ENCODE data around the gene JMJD8.
A peak's percentile ranks its signal among the peaks of the same experiment; 100 is the strongest.

The JMJD8 gene

DNA sequence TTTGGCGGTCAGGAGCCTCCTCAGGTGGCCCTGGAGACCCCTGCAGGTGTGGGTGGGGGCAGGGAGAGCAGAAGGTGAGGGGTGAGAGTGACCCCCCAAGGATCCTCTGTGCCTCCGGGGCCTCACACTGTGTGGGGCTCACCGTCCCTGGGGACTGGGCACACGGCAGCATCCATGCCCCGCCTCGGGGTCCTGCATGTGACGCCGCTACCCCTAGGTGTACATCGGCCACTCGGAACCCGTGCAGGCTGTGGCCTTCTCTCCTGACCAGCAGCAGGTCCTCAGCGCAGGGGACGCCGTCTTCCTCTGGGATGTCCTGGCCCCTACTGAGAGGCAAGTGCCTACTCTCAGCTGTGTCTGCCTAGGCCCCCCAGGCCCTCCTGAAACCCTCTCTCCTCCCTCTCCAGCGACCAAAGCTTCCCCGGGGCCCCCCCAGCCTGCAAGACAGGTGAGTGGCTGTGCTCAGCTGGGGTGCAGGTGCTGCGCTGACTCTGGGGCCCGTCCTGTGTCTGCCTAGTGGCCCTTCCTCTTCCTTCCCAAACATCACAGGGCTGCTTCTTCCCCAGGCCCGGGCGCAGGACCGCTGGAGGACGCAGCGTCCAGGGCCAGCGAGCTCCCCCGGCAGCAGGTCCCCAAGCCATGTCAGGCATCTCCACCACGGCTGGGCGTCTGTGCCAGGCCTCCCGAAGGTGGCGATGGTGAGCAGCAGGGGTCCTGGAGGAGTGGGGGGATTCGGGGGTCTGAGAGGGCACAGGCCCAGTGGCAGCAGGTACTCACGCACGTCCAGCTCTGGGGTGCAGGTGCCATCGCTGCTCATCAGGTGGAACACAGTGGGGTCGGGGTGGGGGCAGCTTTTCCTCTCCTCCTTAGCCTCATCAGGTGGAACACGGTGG lies 25.2 kb downstream of the JMJD8 start:
- no peak for DNase-seq

DNA sequence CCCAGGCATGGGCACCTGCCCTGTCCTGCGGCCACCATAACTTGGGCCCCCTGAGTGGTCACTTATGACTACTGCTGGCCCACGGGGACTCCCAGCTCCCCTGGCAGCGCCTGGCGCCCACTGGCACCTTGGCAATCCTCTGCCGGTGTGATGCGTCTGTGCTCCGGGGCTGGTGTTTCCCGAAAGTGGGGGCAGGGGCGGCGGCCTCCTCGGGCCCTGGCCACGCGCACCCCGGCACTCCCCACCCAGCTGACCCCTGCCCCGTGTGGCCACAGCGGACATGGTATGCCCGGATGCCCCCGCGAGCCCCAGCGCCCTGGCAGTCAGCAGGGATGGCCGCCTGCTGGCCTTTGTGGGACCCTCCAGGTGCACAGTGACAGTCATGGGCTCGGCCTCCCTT lies 26.6 kb downstream of the JMJD8 start:
- DNase-seq, result no peak

DNA sequence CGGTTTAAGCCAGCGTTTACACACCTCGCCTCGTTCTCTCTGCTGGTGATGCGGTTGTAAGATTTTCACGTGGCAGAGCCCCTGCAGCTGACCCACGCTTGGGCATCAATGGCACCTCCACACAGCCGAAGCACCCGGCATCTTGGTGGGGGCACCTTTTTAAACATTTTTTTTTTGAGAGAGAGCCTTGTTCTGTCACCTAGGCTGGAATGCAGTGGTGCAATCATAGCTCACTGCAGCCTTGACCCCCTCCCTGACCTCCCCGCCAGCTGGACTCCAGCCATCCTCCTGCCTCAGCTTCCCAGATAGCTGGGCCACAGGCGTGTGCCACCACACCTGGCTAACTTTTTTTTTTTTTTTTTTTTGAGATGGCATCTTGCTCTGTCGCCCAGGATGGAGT lies 30.1 kb downstream of the JMJD8 start:
- DNase-seq, result no peak

DNA sequence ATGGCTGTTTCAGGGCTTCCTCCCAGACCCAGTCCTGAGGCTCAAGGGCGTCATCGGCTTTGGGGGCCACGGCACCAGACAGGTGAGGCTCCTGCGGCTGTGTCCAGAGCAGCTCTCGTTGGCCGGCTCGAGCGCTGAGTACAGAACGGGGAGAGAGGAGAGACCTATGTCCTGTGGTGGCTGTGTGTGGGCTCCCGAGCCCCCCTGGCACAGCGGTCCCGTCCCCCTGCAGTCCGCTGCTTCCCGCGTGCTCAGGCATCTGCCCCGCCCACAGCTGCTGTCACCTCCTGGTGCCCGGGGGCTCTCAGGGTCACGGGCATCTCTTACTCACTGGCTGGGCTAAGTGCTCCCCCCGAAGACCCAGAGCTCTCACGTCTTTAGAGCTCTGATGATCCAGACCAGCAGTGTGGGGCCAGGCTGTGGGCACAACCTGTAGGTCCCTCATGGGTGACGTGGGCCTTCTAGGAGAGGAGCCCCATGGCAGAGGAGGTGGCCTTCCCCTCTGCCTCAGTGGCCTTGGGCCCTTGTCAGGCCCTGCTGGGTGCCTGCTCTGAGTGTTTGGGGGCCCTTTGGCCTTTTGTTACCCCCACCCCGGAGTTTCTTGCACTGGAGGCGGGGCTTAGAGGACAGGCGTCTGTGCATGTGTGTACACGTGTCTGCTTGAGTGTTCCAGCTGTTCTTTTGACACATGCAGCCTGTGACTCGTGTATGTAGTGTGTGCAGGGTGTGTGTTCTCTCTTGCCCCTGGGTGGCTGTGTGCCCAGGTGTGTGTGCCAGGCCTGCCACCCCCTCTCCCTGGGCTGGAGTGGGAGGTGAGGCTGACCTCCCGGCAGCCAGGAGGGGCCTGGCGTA lies 31.5 kb downstream of the JMJD8 start:
- DNase-seq, result no peak

DNA sequence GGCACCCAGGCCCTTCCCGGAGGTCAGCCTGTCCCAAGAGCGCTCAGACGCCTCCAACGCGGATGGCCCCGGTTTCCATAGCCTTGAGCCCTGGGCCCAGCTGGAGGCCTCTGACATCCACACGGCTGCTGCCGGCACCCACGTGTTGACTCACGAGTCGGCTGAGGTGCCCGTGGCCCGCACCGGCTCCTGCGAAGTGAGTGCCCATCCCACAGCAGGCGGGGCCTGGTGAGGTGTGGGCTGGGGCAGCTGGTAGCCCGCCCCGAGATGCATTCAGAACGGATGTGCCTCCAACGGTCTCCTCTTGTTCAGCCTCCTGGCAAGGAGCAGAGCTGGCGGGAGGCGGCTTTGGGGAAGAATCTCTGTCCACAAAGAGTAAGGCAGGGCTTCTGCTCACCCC lies 32.3 kb downstream of the JMJD8 start:
- no peak for DNase-seq

DNA sequence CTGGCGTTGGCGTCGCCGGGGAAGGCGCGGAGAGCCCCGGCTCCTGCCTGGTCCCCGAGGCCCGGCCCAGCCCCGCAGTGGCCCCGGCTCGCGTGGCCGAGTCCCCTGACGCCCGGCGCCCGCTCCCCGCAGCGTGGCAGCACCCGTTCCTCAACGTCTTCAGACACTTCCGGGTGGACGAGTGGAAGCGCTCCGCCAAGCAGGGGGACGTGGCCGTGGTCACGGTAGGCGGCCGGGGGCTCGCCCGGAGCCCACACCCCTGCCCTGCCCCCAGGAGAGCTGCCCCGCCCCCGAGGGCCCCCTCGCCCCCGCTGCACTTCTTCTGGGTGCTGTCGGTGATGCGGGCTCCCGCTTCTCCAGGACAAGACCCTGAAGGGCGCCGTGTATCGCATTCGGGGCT lies 34.5 kb downstream of the JMJD8 start:
- DNase-seq, result no peak

DNA sequence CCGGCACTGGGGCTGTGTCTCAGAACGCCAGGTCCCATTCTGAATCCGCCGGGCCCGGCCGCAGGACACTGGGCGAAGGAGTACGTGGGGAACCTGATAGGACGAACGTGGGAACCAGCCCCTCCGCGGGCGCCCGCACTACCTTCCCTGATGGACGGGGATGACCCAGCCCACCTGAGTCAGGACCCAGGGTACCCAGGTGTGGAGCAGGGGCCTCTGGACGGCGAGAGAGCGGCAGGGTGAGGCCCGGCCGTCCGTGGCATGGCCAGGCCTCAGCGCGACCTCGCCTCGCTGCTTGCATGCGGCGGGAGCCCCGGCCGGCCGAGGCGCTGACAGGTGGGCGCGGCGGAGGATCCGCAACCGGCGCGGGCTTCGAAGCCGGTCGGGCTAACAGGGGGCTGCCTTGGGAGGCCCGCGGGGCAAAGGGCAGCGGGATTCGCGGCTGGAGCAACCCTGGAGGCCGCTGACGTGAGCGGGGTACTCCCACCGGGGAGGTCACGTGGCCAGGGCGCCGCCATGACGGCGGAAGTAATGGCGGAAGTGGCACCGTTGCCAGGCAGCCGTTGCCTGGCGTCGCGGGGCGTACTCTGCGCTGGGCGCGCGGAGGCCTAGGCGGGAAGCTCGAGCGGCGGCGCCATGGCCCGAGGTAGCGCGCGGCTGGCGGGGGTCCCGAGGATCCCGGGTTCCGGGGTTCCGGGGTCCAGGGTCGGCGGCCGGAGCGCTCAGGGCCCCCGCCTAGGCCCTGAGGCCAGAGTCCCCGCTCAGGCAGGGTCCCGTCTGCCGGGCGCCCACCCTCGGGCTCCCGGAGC lies 35.1 kb downstream of the JMJD8 start, which contains the start of gene WDR90:
TSS of gene WDR90 (plus strand) at position 585 of the 809 bp plus-strand sequence. CDS start at position 637, 52 bp downstream.
- DNase-seq, result peak; percentile 72

DNA sequence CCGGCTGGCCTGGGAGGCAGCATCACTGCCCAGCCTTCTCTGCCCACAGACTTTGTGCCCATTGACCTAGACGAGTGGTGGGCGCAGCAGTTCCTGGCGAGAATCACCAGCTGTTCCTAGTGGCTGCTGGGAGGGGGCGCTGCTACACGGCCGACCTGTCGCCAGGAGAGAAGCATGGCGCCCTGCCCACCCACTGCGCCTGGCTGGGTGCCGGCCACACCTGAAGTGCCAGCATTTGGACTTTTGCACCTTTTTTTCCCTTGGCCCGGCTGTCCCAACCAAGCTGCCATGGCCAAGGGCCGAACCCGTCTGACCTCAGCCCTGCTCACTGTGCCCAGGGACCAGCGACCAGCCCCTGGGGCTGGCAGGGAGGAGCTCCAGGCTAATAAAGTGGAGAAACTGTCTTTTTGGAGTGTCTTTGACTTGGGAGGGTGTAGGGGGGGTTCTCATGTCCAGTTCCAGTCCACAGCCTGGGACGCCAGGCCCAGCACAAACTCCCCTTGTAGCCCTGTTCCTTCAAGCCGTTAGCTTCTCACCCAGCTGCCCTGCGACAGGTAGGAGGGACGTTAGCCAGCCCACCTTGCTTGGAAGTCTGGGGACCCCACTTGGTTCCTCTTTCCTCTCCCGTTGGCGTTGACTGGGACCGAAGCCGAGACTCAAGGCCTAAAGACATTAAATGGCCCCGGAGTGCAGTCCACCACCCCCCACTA lies 35.9 kb downstream of the JMJD8 start:
- peak; percentile 37 for DNase-seq

DNA sequence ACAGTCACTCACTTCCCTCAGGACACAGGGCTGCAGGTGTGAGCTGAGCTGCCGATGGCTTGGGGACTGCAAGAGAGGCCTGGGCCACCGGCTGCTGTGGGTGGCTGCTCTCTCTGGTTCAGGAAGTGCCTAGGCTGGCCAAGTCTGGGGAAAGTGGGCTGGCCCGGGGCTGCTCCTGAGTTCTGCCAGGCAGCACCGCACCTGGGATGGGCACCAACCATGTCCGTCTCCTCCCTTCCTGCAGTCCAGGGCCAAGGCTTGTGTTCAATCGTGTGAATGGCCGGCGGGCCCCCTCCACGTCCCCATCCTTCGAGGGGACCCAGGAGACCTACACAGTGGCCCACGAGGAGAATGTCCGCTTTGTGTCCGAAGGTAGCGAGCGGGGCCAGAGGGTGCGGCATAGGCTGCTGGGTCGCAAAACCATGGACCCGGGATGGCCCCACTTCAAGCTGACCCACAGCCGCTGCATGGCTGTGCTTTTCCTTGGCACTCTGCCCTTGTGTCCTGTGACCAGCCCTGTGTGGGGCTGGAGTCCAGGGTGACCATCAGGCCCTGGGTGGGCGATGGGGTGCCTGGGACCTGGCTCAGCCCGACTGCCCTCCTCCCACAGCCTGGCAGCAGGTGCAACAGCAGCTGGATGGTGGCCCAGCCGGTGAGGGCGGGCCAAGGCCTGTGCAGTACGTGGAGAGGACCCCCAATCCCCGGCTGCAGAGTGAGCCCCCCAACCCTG lies 36.8 kb downstream of the JMJD8 start:
- no peak for DNase-seq

DNA sequence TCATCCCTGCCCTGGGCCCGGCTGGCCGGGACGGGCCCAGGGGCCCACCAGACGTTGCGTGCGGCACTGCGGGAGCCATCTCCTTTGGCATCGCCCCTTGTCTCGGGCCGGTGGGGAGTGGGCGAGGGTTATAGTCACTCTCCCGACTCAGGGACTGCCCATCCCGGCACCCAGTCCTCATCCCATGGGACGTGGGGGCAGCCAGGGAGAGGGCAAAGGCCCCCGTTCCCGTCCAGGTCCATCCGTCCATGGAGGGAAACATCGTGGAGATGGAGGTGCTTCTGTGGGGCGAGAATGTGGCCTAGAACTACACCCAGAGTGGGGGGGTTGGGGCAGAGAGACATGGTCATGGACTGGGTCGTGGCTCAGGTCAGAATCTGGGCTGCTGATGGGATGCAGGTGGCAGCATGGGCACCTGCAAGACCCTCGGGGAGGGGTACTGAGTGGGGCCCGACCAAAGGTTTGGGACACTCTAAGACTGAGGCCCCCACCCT lies 37.4 kb downstream of the JMJD8 start:
- DNase-seq, result no peak

DNA sequence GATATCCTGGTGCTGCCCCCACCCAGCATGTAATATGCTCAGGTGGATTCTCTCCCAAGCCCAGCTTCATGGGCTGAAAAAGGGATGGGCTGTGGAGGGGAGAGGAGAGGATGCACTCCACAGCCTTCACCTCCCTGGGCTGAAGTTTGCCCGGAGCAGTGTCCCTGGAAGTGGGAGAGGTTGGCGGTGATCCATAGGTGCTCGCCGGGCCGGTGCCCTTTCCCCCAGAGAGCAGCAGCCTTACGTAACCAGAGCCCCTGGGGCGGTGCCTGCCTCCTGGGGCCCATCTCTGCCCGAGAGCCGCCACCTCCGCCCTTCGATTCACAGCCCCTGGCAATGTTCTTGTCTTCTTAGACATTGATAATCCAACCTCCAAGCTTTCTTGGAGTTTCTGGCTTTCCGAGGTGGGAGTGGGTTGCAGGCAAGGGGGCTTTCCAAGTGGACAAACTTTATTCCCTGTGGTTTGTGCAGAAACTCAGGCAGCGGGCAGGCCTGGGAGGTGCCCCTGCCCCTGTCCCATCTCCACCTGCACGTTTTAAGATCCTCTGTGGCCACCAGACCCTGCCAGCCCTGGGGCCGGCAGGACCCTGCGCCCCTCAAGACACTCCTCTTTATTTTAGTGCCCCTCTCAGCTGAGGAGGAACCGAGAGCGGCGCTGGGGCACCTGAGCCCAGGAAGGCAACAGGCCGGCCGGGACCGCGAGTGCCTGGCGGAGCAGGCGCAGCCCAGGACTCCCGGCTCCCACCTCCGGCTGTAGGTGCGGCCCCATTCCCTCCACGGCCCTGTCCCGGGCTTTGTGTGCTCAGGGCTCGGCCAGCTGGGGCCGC lies 38.1 kb downstream of the JMJD8 start:
- no peak for DNase-seq

DNA sequence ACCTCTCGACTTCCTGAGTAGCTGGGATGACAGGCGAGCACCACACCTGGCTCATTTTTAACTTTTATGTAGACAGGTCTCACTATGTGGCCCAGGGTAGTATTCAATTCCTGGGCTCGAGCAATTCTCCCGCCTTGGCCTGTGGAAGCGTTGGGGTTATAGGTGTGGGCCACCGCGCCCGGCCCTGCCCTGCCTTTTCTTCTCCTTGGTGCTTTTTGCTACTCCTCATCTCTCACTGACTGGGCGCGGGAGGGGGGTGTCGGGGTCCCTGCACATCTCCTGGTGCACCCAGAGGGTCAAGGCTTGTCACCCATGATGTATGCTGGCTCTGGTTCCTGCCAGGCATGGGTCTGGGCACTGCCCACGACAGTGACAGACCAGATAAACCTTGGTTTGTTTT lies 39.6 kb downstream of the JMJD8 start:
- DNase-seq, result no peak

DNA sequence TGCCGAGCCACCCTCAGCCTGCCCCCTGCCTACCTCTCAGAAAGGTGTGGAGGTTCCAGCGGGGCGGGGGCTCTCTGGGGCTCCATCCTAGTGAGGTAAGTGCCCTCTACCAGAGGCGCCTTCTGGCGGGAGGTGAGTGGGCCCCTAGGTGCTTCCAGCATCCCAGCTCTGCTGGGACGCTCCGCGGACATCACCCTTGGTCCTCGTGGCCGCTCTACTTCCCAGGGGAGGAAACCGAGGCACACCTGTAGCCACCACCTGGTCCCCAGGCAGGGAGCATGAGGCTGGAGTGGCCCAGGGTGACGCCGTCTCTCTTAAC lies 41.1 kb downstream of the JMJD8 start:
- DNase-seq, result no peak

DNA sequence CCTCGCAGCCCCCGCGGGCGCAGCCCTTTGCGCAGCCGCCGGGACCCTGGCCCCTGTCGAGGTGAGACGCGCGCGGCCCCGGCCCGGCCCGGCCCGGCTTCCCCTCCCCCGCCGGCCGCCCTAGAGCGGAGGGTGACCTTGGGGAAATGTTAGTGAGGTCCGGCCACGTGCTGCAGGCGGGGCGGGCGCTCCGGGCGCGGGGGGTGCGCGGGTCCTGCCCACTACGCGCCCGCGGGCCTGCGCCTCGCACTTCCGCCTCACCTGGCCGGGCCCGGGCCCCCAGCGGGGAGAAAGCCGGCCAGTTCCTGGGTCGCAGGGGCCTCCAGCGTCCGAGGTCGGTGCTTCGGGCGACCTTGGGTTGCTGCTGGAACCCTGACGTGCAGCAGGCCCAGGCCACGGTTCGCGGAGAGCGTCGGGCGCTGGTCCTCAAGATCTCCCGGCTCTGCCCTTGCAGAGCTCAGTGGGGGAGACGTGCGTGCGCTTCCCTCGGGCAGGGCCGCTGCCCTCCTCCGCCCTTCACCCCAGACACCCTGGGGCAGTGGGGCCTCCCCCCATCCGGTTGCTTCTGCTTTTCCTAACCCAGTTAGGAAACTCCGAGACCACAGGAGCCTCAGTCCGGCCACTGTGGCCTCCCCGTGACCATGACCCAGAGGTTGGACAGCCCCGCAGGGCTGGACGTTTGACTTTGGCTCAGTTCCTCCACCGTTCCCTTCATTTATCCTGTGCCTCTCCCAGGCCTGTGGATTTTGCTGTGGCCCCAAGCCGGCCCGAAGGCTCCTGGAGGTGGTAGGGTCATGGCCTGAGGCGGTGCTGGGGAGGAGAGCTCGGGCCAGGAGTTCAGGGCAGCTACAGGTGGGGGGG lies 41.7 kb downstream of the JMJD8 start:
- DNase-seq, result no peak

DNA sequence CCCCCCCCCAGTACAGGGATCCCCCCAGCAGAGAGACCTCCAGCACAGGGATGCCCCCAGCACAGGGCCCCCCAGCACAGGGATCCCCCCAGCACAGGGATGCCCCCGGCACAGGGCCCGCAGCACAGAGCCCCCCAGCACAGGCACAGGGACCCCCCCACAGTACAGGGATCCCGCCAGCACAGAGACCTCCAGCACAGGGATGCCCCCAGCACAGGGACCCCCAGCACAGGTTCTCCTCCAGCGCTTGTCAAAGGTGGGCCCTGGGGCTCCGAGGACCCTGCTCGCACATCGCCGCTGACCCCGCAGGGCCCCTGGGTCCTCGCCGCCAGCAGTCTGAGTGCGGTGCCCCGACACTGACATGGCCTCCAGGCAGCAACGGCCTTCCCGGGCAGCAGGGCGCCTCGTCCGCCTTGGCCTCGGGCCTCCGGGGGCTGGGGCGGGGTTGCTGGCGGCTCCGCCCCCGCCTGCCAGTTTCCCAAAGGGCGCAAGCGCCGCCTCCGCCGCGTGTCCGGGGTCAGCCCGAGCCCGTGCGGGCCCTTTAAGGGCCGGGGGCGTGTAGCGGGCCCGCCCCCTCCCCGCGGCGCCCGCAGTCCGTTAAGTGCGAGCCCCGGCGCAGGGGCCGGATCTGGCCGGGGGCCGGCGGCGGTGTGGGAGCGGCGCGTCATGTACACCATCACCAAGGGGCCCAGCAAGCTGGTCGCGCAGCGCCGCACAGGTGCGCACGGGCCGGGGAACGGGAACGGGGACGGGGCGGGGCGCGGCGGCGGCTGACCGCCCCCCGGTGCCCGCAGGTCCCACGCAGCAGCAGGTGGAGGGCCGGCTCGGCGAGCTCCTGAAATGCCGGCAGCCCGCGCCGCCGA lies 42.6 kb downstream of the JMJD8 start, which contains the start of gene MCRIP2:
TSS of gene MCRIP2 (plus strand) at position 503 of the 863 bp plus-strand sequence. CDS start at position 667, 164 bp downstream.
- DNase-seq, result peak; percentile 55

DNA sequence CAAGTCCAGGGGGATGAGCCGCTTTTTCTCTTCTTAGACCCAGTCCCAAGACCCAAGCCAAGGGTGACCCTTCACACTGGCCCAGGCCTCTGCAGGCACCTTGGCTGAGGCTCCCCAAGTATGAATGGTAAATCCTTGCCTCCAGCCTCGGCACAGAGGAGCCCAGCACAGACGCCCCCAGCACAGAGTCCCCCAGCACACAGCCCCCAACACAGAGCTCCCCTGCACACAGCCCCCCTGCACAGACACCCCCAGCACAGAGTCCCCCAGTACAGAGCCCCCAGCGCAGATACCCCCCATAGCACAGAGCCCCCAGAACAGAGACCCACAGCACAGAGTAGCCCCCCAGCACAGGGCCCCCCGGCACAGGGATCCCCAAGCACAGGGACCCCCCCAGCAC lies 43.5 kb downstream of the JMJD8 start:
- no peak for DNase-seq

DNA sequence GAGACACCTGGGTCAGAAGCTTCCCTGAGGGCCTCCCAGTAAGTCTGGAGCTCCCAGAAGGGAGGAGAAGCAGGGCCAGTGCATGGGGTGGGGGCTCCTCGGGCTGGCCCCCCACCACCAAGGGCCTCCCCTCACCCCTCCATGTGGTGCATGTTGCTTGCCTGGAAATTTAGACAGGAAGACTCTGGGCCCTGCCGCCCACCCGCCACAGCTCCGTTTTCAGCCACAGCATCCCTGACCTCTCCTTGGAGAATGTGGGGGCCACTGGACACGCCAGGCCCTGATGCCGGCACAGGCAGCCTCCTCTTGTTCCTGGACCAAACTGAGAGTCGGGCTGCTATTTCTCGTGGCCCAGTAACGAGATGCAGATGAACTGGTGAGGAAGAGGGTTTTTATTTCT lies 45.3 kb downstream of the JMJD8 start:
- no peak for DNase-seq

DNA sequence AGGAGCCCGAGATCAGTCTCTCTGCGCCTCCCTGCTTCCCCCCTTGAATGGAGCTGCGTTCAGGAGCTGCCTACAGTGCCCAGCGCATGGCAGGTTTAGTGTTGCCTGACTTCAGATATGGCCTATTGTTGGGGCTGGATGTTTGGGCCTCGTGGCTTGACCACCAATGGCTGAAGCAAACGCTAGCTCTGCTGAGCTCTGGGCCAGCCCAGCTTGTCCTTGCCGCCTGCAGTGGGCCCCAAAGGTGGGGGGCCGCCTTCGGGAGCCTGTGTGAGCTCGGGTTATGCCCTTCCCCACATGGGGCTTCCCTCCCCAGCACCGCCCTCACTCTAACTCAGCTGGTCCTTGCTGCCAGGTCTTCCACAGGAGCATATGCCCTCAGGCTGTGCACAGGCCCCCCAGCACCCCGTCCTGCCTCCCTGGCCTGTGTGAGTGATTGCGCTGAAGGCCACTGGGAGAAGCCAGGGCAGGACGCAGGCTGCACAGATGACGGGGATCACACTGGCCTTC lies 46.0 kb downstream of the JMJD8 start:
- DNase-seq, result no peak
